GM19372 (cell line): Measurements from ENCODE around the gene FERMT3.

Experiments used
- ATAC-seq: cut with Tn5 transposase; IDR thresholded peaks from one replicate; pipeline ENCODE4 v1.9.1; 2021; ENCODE audit warnings: mild to moderate bottlenecking, low read depth, moderate library complexity; ENCODE audit not compliant: unreplicated experiment

Gene FERMT3

DNA sequence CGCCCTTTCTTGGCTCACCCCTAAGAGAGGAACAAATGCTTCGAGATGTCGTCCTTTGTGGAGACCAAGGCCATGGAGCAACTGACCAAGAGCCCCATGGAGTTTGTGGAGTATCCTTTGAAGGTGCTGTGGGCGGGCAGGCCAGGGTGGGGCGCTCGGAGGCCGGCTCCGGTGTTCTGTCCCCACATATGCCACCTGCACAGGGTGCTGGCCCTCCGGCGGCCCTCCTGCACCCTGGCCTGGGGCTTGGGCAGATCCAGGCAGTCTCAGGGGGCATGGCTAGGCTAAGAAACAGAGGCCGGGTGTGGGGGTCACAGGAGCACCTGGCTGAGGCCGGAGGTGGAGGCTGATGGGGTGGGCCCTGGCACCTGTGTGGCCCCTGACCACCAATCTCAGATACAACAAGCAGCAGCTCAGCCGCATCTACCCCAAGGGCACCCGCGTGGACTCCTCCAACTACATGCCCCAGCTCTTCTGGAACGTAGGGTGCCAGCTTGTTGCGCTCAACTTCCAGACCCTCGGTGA lies 55.1 kb downstream of the FERMT3 start:
- no peak for ATAC-seq

DNA sequence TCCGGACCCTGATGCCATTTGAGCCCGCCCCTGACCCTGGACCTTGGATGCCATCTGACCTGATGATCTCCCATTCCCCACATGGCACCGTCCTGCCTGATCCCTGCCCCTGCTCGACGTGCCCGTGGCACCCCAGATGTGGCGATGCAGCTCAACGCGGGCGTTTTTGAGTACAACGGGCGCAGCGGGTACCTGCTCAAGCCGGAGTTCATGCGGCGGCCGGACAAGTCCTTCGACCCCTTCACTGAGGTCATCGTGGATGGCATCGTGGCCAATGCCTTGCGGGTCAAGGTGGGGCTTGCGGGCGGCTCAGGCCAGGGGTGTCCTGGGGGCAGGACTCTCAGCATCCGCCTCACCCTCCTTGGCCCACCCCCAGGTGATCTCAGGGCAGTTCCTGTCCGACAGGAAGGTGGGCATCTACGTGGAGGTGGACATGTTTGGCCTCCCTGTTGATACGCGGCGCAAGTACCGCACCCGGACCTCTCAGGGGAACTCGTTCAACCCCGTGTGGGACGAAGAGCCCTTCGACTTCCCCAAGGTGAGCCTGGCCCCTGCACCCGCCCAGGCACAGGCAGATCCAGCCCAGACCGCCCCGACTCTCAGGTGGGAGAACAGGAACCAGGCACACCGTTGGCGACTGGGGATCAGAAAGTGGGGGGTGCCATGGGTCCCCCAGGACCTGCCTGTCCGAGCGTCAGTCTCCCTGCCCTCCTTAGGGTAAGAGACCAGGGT lies 55.9 kb downstream of the FERMT3 start:
- no peak for ATAC-seq

DNA sequence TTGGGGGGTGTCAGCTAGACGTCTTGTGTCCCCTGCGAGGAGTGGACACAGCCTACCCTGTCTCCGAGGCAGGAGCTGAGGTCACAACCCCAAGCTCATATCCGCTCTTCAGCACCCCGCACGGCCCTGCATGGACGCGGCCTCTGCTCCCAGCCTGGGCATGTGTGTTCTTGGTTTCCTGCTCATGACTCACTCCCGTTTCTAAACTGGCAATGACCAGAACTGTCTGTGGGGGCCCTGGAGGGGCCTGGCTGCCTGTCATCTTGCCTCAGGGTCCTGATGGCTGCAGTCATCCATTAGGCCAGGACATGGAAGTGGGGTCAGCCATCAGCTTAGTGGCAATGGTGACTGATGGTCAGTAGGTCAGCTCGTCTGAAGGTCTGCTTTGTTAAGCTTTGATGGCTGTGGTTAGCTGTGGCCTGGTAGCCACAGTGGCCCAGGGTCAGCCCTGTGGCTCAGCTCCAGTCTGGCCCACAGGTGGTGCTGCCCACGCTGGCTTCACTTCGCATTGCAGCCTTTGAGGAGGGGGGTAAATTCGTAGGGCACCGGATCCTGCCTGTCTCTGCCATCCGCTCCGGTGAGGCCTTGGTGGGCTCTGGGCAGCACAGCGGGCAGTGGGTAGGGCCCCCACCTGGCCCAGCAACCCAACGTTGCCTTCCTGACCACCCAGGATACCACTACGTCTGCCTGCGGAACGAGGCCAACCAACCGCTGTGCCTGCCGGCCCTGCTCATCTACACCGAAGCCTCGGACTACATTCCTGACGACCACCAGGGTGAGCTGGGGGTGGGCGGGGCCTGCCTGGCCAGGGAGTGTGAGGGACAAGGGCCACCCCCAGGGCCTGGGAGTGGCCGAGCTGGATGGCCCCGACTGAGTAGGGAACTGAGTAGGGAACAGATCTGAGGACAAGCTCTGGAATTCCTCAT lies 56.8 kb downstream of the FERMT3 start:
- no peak for ATAC-seq

DNA sequence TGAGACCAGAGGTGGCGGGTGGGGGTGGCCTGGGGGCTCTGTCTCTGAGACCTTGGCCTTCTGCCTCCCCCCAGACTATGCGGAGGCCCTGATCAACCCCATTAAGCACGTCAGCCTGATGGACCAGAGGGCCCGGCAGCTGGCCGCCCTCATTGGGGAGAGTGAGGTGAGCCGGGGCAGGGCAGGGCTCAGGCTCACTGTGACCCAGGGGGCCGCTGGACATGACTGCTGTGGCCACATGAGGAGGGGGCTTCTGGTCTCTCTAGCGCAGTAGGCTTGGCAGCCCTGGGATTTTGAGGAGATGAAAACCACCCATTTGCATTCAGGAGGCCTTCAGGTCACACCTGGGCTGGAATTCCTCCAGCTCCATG lies 57.4 kb downstream of the FERMT3 start:
- ATAC-seq = no peak

DNA sequence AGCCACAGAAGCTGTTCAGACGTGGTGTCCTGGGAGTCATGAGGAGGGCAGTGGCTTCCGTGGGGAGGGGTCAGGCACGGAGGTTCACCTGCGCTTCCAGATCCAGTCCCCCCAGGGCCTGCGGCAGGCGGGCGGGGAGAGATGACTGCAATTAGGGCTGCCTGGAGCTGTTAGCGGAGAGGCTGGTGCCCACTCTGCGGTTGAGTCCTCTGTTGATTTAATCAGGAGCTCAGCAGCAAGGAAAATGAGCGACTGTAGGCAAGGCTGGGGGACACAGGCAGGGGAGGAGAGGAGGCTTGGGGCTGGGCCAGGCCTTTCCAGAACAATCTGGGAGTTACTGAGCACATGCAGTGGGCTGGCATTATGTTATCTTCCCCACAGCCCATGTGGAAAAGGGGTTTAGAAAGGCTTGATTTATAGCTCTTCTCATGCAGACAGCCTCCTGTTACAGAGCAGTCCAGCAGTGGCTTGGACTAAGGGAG lies 57.9 kb downstream of the FERMT3 start:
- ATAC-seq = no peak

DNA sequence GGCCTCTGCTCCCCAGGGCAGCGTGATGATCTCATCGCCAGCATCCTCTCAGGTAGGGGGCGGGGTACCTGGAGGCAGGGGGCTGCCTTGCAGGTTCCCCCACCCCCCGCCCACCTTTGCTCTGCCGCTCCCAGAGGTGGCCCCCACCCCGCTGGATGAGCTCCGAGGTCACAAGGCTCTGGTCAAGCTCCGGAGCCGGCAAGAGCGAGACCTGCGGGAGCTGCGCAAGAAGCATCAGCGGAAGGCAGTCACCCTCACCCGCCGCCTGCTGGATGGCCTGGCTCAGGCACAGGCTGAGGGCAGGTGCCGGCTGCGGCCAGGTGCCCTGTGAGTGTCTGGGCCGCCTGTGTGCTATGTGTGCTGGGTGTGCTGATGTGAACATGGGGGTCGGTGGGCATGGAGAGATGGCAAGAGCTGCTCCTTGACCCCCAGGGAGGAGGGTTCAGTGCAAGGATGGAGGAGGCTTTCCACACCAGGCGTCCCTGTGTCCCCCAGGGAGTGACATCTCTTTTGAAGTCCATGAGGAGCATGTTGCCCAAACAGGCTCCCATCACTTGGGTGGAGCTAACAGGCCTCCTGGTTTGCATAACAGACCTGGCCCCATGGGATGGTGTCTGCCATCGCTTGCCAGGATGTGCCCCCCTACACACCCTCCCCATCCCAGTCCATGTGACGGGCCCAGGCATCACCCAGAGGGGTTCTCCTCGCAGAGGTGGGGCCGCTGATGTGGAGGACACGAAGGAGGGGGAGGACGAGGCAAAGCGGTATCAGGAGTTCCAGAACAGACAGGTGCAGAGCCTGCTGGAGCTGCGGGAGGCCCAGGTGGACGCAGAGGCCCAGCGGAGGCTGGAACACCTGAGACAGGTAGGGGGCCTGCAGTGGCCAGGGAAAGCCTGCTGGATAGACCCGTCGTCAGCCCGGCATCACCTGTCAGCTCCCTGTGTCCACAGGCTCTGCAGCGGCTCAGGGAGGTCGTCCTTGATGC lies 58.9 kb downstream of the FERMT3 start:
- no peak for ATAC-seq

DNA sequence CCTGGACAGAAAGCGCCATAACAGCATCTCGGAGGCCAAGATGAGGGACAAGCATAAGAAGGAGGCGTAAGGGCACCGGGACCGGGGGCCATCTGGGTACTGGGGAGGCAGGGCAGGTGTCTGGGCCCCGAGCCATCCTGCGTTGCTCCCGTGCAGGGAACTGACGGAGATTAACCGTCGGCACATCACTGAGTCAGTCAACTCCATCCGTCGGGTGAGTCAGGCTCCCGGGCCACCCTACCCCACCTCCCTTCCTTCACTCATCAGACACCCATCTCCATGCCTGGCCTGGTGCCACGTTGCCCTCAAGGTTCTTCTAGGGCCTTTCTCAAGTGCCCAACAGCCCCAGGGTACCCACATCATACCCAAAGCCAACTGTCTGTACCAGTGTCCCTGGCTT lies 59.8 kb downstream of the FERMT3 start:
- no peak for ATAC-seq

DNA sequence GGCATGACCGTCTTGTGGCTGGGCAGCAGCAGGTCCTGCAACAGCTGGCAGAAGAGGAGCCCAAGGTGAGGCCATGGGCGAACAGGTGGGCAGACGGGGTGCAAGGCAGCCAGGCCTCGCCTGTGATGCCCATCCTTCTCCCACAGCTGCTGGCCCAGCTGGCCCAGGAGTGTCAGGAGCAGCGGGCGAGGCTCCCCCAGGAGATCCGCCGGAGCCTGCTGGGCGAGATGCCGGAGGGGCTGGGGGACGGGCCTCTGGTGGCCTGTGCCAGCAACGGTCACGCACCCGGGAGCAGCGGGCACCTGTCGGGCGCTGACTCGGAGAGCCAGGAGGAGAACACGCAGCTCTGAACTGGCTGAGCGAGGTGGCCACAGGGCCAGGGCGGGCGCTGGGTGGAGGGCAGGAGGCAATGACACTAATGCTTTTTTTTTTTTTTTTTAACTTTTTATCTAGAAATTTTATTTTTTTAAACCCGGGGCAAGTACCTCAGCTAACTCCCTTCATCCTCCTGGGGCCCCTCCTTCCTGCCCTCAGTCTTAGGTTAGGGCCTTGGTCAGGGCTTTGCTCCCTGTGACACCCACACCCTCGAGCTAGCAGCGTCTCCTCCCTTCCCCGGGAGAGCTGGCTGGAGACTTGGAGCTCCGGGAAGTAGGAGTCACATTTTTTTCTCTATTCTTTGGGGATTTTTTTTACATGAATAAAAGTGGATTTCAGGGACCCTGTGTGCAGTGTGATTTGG lies 60.9 kb downstream of the FERMT3 start:
- ATAC-seq = no peak

DNA sequence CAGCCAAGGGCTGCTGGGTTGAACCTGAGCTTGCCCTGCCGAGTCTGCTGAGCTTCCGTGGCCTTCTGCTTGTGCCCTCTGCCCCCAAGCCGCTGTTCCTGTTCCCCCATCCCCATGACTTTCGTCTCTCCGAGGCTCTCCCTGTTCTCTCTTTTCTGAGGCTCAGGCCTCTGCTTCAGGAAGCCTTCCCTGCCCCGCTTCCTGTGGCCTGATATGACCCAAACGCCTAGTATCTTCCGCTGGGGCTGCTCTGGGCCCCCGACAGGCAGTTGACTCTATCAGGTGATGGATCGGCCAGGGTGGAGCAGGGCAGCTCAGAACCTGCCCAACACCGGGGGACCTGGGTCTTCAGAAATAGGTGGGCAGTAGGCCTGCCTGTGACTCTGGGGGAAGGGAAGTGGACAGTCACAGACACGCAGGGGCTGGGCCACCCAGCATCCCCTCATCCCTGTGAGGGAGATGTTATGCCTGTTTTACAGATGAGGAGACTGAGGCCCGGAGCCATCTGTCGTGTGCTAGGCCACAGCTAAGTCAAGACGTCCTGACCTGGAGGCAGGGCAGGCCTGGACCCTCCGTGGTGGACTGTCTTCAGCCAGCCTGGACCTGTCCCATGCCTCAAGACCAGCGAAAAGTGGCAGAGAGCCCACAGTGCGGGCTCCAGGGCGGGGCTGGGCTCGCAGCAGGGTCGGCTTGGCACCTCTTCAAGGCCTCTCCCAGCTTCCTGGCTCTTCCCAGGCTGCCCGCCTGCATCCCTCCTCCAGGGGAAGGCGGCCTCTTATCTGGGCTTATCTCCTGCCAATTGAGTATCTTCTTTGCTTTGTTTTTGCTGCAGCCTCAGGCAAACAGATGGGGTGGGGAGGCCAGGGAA lies 61.7 kb downstream of the FERMT3 start:
- ATAC-seq = no peak

DNA sequence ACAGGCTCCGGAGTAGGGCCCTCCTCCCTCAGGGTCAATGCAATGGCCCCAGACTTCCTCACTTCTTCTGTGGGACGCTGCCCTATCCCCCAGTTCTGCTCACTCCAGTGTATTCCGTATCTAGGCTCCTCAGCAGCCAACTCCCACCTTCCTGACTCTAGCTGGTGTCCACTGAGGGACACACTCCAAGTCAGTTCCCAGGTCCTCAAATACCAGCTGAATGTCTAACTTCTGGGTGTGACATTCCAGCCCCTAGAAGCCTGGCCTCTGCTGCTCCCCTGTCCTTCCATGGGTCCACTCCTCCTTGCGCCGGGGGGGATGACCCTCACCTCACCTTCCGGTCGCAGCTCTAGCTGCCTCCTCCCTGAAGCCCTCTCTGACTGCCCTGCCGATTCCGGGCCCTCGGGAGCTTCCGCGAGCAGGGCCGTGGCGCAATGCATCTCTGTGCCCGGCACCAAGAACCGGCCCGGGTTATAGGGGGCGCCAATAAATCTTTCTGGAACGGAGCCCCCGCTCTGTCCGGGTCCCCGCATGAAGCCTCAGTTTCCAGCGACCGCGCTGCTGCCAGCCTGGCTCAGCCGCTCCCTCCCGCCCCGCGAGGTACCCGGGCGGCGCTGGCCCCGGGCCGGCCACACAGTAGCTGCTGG lies 62.5 kb downstream of the FERMT3 start:
- ATAC-seq = peak; percentile 3

DNA sequence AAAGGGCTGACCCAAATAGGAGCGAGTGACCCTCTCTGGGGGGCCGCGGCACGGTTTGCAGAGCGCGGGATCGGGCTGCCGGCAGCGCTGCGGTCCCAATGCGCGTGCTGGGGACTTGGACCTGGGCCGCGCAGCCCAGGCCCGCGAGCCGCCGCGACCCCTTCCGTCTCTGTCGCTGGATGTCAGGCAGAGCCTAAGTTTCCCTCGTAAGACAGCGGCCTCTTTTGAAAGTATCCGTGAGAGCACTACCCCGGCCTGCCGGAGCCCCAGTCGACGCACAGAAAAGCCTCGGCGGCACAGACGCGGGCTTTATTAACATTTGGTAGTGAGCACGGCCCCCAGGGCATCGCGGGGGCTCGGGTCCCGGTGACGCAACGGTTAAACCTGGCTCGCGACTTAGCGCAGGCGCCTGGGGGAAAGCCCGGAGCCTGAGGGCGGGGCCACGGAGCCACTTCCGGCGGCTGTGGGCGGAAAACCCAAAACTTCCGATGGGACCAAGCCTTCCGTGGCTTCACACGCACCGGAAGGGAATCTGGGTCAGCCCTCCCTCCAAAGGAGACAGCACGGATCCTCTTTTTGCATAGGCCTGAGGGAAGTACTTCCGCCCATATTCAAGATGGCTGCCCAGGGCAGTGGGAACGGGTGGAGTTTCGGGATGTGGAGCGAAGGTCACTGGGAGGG lies 63.2 kb downstream of the FERMT3 start:
- ATAC-seq = peak; percentile 64
